OCI-LY7 (cell line): ENCODE results near the gene STYXL1. TPM values are rescaled to one million over a fixed set of nuclear protein-coding genes. Genes with fewer than 3 reads are reported as not detected.
"Not testable (repeated sequence)": the region's sequence is repeated elsewhere in the genome, so short reads cannot be mapped to it uniquely, and the experiment has no call there.

ENCODE experiments used
- BruUV-seq: library from RNA; stranded (reverse); fragments of 400-500 nt; replicated peaks from 2 replicates; lab custom pipeline; 2021; lab: Mats Ljungman, UMichigan
- CTCF ChIA-PET: fragments of 300-600 bp; sonication (Branson Sonifier 250); formaldehyde crosslinking; loops from one replicate; lab custom pipeline; 2022; ENCODE audit warnings: antibody characterized with exemption; ENCODE audit not compliant: unreplicated experiment; lab: Charles Lee
- POLR2A ChIA-PET: fragments of 300-600 bp; sonication (Branson Sonifier 250); formaldehyde crosslinking; loops from one replicate; lab custom pipeline; 2022; ENCODE audit warnings: antibody characterized with exemption; lab: Charles Lee
- DNase-seq: peaks from one replicate; pipeline ENCODE4 v3.0.0-alpha.2; 2015; ENCODE audit warnings: low spot score
- H2AFZ ChIP-seq: fragments of 200-600 bp; sonication (generic), shearing (Covaris generic); 2 replicates; pipeline ENCODE4 v1.6.1; 2014; ENCODE audit warnings: mild to moderate bottlenecking, antibody characterized with exemption, low read length, moderate library complexity
- H3K27ac ChIP-seq: fragments of 200-600 bp; sonication (generic); 2 replicates; pipeline ENCODE4 v1.5.1; 2014; ENCODE audit warnings: mixed run types, low read depth, mild to moderate bottlenecking, moderate library complexity, low read length, inconsistent platforms; ENCODE audit not compliant: poor library complexity, severe bottlenecking
- H3K36me3 ChIP-seq: fragments of 200-600 bp; sonication (generic); 2 replicates; pipeline ENCODE4 v1.6.1; 2014; ENCODE audit warnings: mild to moderate bottlenecking, antibody characterized with exemption, low read length, moderate library complexity, mixed read lengths; ENCODE audit not compliant: insufficient read depth
- H3K4me1 ChIP-seq: fragments of 200-600 bp; sonication (generic); 2 replicates; pipeline ENCODE4 v1.5.1; 2014; ENCODE audit warnings: mild to moderate bottlenecking, low read length; ENCODE audit not compliant: insufficient read depth, poor library complexity, severe bottlenecking
- H3K4me2 ChIP-seq: fragments of 200-600 bp; sonication (generic); 2 replicates; pipeline ENCODE4 v1.6.1; 2014; ENCODE audit warnings: mild to moderate bottlenecking, low read length
- H3K4me3 ChIP-seq: fragments of 200-600 bp; sonication (generic); 2 replicates; pipeline ENCODE4 v1.5.1; 2014; ENCODE audit warnings: mild to moderate bottlenecking, low read depth, low read length; ENCODE audit not compliant: poor library complexity, severe bottlenecking
- H3K79me2 ChIP-seq: fragments of 200-600 bp; sonication (generic); 2 replicates; pipeline ENCODE4 v1.6.1; 2016; ENCODE audit warnings: low read depth, mild to moderate bottlenecking, low read length, moderate library complexity, mixed read lengths; ENCODE audit not compliant: insufficient read depth
- H3K9me2 ChIP-seq: fragments of 200-600 bp; sonication (generic); 2 replicates; pipeline ENCODE4 v1.6.1; 2016; ENCODE audit warnings: mild to moderate bottlenecking, low read length, mixed read lengths; ENCODE audit not compliant: insufficient read depth
- H3K9me3 ChIP-seq: fragments of 200-600 bp; sonication (generic); 2 replicates; pipeline ENCODE4 v1.6.1; 2014; ENCODE audit warnings: mild to moderate bottlenecking, mixed run types, low read length, mixed read lengths
- H4K20me1 ChIP-seq: fragments of 200-600 bp; sonication (generic); 2 replicates; pipeline ENCODE4 v1.6.1; 2014; ENCODE audit warnings: mild to moderate bottlenecking, antibody characterized with exemption, low read length, moderate library complexity, mixed read lengths; ENCODE audit not compliant: insufficient read depth
- EZH2phosphoT487 ChIP-seq: fragments of 200-600 bp; sonication (generic); IDR thresholded peaks from 2 replicates; pipeline ENCODE4 v1.6.1; 2018; ENCODE audit warnings: low read depth, borderline replicate concordance, mild to moderate bottlenecking, mixed run types, antibody characterized with exemption, low read length, moderate library complexity, mixed read lengths
- intact Hi-C: fragments of 100-400 bp; cut with micrococcal nuclease; formaldehyde crosslinking; loops from one replicate; pipeline ENCODE4 v1.10.0; 2022; ENCODE audit not compliant: unreplicated experiment
- total RNA-seq, 2 experiments: library from RNA; depleted of rRNA in 1 of 2; stranded (reverse); fragments of >200 nt in 1 of 2; shearing (Covaris generic) in 1 of 2; gene quantifications; 2 replicates each; pipeline ENCODE4 v1.2.3, GENCODE V29; 2014 to 2022
- TF ChIP-seq, protein P1 (sequence below): fragments of 200-600 bp; sonication (generic); conservative IDR thresholded peaks from 2 replicates; pipeline ENCODE4 v1.5.1; 2014; ENCODE audit warnings: mild to moderate bottlenecking, antibody characterized with exemption, low read length, moderate library complexity, mixed read lengths

The STYXL1 gene
- total RNA-seq, 2 experiments from 2014 or later = 27.6 to 37.4 TPM

DNA sequence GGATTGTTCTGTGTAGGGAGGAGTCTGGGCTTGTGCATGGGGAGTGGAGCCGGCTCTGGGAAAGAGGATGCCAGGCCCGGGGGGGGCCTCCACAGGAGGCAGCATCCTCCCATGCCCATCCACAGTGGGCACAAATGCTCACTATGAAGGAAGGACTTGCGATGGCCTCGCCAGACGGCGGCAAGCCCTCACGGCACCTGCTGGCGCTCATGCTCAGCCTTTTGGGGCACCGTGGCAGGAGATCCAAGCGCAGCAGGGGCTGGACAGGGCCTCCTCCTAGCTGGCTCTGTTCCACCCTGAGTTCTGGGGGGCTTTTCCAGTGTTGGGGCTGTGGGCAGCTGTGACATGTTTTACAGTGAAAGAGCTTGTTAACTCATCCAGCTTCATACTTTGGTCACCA, 15.3 kb upstream of the STYXL1 start:
- Histone ChIP-seq H4K20me1 (no peaks in the 10 kb centered on the region; the same call in 1 of the 2 replicates), H2AFZ (no peak overlapping the region), H3K9me2 (no peaks in the 10 kb centered on the region), H3K4me1 (no peaks in the 10 kb centered on the region), H3K79me2 (no peaks in the 10 kb centered on the region), H3K27ac (no peak overlapping the region), H3K4me2 (no peak overlapping the region), H3K9me3 (no peaks in the 10 kb centered on the region), H3K36me3 (peaks cover 96% of the 10 kb centered on the region), H3K4me3 (no peak overlapping the region)
- ChIA-PET POLR2A (no interaction called here), CTCF (no interaction called here)
- intact Hi-C loops = no loop called here
- TF ChIP-seq, protein P1, sequence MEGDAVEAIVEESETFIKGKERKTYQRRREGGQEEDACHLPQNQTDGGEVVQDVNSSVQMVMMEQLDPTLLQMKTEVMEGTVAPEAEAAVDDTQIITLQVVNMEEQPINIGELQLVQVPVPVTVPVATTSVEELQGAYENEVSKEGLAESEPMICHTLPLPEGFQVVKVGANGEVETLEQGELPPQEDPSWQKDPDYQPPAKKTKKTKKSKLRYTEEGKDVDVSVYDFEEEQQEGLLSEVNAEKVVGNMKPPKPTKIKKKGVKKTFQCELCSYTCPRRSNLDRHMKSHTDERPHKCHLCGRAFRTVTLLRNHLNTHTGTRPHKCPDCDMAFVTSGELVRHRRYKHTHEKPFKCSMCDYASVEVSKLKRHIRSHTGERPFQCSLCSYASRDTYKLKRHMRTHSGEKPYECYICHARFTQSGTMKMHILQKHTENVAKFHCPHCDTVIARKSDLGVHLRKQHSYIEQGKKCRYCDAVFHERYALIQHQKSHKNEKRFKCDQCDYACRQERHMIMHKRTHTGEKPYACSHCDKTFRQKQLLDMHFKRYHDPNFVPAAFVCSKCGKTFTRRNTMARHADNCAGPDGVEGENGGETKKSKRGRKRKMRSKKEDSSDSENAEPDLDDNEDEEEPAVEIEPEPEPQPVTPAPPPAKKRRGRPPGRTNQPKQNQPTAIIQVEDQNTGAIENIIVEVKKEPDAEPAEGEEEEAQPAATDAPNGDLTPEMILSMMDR = no peak
- BruUV-seq = no TSS peak
- no peak for DNase-seq

DNA sequence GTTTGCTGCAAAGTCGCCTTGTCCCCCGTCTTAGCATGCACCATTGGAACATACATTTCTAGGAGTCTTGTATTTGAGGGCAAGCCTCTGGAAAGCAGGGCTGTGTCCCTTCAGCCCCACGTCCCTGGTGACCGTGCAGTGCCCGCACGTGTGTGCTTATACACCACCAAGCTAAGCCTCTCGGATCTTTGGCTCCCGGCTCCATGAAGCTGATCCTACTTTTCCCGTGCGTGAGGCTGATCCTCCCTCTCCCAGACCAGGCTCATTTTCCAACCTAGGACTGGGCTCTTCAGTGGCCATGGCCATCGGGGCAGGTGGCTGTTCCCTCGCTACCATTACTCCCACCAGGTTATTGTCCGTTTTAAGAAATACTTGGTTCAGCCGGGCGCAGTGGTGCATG, 14.5 kb upstream of the STYXL1 start:
- ChIA-PET CTCF (no interaction called here), POLR2A (no interaction called here)
- no TSS peak for BruUV-seq
- Histone ChIP-seq H3K9me3 (no peaks in the 10 kb centered on the region), H3K4me3 (no peak overlapping the region), H3K4me1 (no peaks in the 10 kb centered on the region), H2AFZ (no peak overlapping the region), H3K9me2 (no peaks in the 10 kb centered on the region), H3K4me2 (no peak overlapping the region), H4K20me1 (no peaks in the 10 kb centered on the region; the same call in 1 of the 2 replicates), H3K27ac (no peak overlapping the region), H3K36me3 (peaks cover 100% of the 10 kb centered on the region), H3K79me2 (no peaks in the 10 kb centered on the region)
- no peak for DNase-seq
- TF ChIP-seq, protein P1 = no peak
- TF ChIP-seq EZH2phosphoT487 = no peak
- intact Hi-C loops = no loop called here

DNA sequence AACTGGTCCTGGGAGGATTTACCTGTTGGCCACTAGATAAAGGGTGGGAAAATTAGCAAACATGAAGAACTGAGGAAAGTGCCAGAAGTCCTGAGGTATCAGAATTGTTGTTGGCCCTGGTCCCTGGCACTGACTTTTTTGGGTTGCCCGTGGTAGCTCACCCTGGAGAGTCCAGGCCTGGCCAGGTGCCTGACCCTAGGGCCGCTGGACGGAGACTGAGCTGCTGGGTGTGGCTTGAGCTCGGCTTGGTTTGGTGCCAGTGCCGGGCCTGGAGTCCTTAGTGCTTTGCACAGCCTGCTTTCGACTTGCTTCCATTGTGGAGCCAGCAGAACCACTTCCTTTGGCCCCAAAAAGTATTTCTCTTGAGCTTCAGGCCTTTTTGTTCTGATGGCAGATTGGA, 13.0 kb upstream of the STYXL1 start:
- BruUV-seq = no TSS peak
- Histone ChIP-seq H3K9me2 (no peaks in the 10 kb centered on the region), H3K27ac (no peak overlapping the region), H2AFZ (no peak overlapping the region), H3K4me2 (no peak overlapping the region), H3K9me3 (no peaks in the 10 kb centered on the region), H3K36me3 (peaks cover 100% of the 10 kb centered on the region), H3K79me2 (no peaks in the 10 kb centered on the region), H3K4me1 (no peaks in the 10 kb centered on the region), H4K20me1 (0 out of 2 replicates have a peak, but pooled peaks cover 5% of the 10 kb centered on the region), H3K4me3 (no peak overlapping the region)
- TF ChIP-seq EZH2phosphoT487 = no peak
- TF ChIP-seq, protein P1 = no peak
- DNase-seq = no peak
- ChIA-PET POLR2A (no interaction called here), CTCF (interaction anchor here (0.6 kb wide), 1 partner anchor 13 kb away, joined by 6 read pairs; no protein-coding TSS in a partner anchor)
- intact Hi-C loops = no loop called here

DNA sequence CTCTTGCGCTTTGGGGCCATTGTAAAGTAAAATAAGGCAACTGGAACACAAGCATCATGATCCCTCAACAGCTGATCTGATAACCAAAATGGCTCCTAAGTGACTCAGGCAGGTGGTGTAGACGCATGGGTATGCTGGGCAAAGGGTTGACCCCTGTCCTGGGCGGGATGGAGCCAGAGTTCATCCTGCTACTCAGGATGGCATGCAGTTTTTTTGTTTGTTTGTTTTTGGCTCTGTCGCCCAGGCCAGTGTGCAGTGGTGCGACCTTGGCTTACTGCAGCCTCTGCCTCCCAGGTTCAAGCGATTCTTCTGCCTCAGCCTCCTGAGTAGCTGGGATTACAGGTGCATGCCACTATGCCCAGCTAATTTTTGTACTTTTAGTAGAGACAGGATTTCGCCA, 10.9 kb upstream of the STYXL1 start:
- intact Hi-C loops, CTCF ChIA-PET, BruUV-seq: not testable (repeated sequence)

More for the DNA sequence above, 10.9 kb upstream of the STYXL1 start:
- Histone ChIP-seq H3K36me3 (peaks cover 99% of the 10 kb centered on the region), H3K79me2 (peaks cover 13% of the 10 kb centered on the region; the same call in 1 of the 2 replicates), H4K20me1 (peaks cover 16% of the 10 kb centered on the region)
- DNase-seq, POLR2A ChIA-PET, H3K9me3 ChIP-seq, H3K4me1 ChIP-seq, H3K27ac ChIP-seq, H2AFZ ChIP-seq, H3K9me2 ChIP-seq, H3K4me3 ChIP-seq, H3K4me2 ChIP-seq: not testable (repeated sequence)
